Measurements from ENCODE around the gene FIP1L1. TPM values are rescaled to one million over a fixed set of nuclear protein-coding genes. Genes with fewer than 3 reads are reported as not detected.

FIP1L1 gene
- total and polyA plus RNA-seq, 2 of the 4 experiments (the other 2 are of a cell fraction): 31.1 to 37.5 TPM

DNA sequence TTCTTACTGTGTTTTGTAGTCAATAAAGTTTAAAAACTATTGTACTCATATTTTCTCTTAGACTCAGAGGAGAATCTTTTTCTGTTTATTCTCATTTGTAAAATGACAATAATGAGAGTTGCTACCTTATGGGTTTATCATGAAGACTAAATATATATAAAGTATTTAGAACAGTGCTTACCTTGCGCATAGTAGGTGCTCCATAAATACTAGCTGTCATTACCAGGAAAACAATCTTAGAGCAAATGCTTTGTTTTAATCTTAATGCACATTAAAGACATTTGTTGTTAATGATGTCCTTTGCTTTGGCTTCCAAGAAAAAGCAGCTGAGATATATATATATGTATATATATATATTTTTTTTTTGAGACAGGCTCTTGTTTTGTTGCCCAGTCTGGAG lies 44.9 kb downstream of the FIP1L1 start:
- ChIA-PET CTCF (no interaction called here), POLR2A (ENCODE audit: unreplicated experiment) (no interaction called here)
- Histone ChIP-seq H3K18ac (ENCODE audit: low read depth, low read length) (no peak overlapping the region), H3K27ac (ENCODE audit: insufficient read depth, low read length) (no peak overlapping the region), H2BK5ac (ENCODE audit: low read depth, low read length, poor library complexity, severe bottlenecking) (no peak overlapping the region), H3K23ac (ENCODE audit: low read depth, low read length) (no peak overlapping the region), H2BK20ac (ENCODE audit: low read depth, low read length) (no peak overlapping the region), H3K14ac (replicated peaks; ENCODE audit: low read depth, low read length) (no peak overlapping the region), H3K4me3 (ENCODE audit: insufficient read depth, low read depth, low read length) (no peak overlapping the region), H3K9ac (ENCODE audit: low read depth, low read length) (no peak overlapping the region), H2BK120ac (ENCODE audit: low read depth, low read length) (no peak overlapping the region), H4K5ac (ENCODE audit: low read depth, low read length) (no peak overlapping the region), H2AK9ac (replicated peaks; ENCODE audit: low read depth, low read length, poor library complexity) (no peak overlapping the region), H3K9me1 (ENCODE audit: insufficient read depth, low read length) (peaks cover 4% of the 10 kb centered on the region; the same call in 1 of the 2 replicates), H3K79me1 (ENCODE audit: low read depth in 1 of 2, low read length in 2 of 2) (peaks cover 16 to 38% of the 10 kb centered on the region in 2 experiments; a peak in 3 of 4 replicates), H3K56ac (ENCODE audit: extremely low read depth, insufficient read depth, low read length) (no peak overlapping the region), H3K27me3 (ENCODE audit: control insufficient read depth, insufficient read depth, low read length) (no peaks in the 10 kb centered on the region), H2AFZ (replicated peaks; ENCODE audit: low read length, poor library complexity) (no peak overlapping the region), H4K91ac (ENCODE audit: insufficient read depth, low read depth, low read length) (no peak overlapping the region), H4K20me1 (ENCODE audit: insufficient read depth, low read length) (peaks cover 3% of the 10 kb centered on the region; the same call in 1 of the 2 replicates), H2BK15ac (ENCODE audit: low read depth, low read length) (no peak overlapping the region), H3K9me3 (ENCODE audit: control insufficient read depth, insufficient read depth, low read length) (no peaks in the 10 kb centered on the region), H4K8ac (ENCODE audit: low read depth in 2 of 2, low read length in 2 of 2) (no peak overlapping the region), H3K4me2 (ENCODE audit: low read depth, low read length) (no peak overlapping the region), H2AK5ac (ENCODE audit: low read depth, low read length) (no peak overlapping the region), H3K36me3 (ENCODE audit: control insufficient read depth, insufficient read depth, low read length) (peaks cover 5% of the 10 kb centered on the region), H3K4me1 (ENCODE audit: control insufficient read depth, insufficient read depth, low read length) (no peaks in the 10 kb centered on the region; the same call in 1 of the 2 replicates), H3K4ac (ENCODE audit: low read depth, low read length) (no peak overlapping the region)
- no CpG with 5 or more reads among the region's 1 CpG for WGBS, 2 experiments (ENCODE audit: extremely low coverage in 2 of 2, insufficient read length in 1 of 2)
- TF ChIP-seq CEBPB (IDR thresholded peaks at IDR 0.05; ENCODE audit: low read depth, low read length) (no peak), NFE2L2 (IDR thresholded peaks at IDR 0.05; ENCODE audit: low read depth, low read length) (no peak), BHLHE40 (IDR thresholded peaks at IDR 0.05; ENCODE audit: low read depth, low read length) (no peak), CHD1 (IDR thresholded peaks at IDR 0.05; ENCODE audit: low read depth, low read length) (no peak), POLR2A (IDR thresholded peaks at IDR 0.05; ENCODE audit: low read depth, low read length) (no peak), RAD21 (IDR thresholded peaks at IDR 0.05; ENCODE audit: low read length) (no peak), MAFK (IDR thresholded peaks at IDR 0.05; ENCODE audit: low read depth, low read length) (no peak), MXI1 (IDR thresholded peaks at IDR 0.05; ENCODE audit: borderline replicate concordance, low read depth, low read length) (no peak), RCOR1 (IDR thresholded peaks at IDR 0.05; ENCODE audit: insufficient replicate concordance, low read length) (no peak), RFX5 (IDR thresholded peaks at IDR 0.05; ENCODE audit: low read depth, low read length) (no peak), MAZ (IDR thresholded peaks at IDR 0.05; ENCODE audit: borderline replicate concordance, low read depth, low read length) (no peak)
- TF ChIP-seq, protein P1, sequence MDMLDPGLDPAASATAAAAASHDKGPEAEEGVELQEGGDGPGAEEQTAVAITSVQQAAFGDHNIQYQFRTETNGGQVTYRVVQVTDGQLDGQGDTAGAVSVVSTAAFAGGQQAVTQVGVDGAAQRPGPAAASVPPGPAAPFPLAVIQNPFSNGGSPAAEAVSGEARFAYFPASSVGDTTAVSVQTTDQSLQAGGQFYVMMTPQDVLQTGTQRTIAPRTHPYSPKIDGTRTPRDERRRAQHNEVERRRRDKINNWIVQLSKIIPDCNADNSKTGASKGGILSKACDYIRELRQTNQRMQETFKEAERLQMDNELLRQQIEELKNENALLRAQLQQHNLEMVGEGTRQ (IDR thresholded peaks at IDR 0.05; ENCODE audit: low read depth, low read length): no peak
- TF ChIP-seq, protein P2, sequence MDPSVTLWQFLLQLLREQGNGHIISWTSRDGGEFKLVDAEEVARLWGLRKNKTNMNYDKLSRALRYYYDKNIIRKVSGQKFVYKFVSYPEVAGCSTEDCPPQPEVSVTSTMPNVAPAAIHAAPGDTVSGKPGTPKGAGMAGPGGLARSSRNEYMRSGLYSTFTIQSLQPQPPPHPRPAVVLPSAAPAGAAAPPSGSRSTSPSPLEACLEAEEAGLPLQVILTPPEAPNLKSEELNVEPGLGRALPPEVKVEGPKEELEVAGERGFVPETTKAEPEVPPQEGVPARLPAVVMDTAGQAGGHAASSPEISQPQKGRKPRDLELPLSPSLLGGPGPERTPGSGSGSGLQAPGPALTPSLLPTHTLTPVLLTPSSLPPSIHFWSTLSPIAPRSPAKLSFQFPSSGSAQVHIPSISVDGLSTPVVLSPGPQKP (IDR thresholded peaks at IDR 0.05; ENCODE audit: borderline replicate concordance, low read depth, low read length): no peak
- no TSS peak for BruUV-seq (replicated peaks)
- ATAC-seq (ENCODE audit: low read depth): no peak
- DNase-seq: no peak
- dilution Hi-C loops (cut with HindIII; ENCODE audit: low sequenced_read_pairs, unreplicated experiment) (no loop called here), in situ Hi-C loops (cut with MboI; ENCODE audit: low sequenced_read_pairs) (no loop called here), intact Hi-C loops (cut with micrococcal nuclease) (no loop called here)
